Thoracic aorta (tissue), 2 donors: Measurements from ENCODE around the gene DPP6. TPM values are rescaled to one million over a fixed set of nuclear protein-coding genes. Genes with fewer than 3 reads are reported as not detected.

ENCODE experiments used
- ATAC-seq: fragments of 150-250 bp; one replicate; pipeline ENCODE4 v1.8.0; 2017; ENCODE audit warnings: low read depth; ENCODE audit not compliant: insufficient number of reproducible peaks, low FRiP score
- DNase-seq: peaks from one replicate; pipeline ENCODE4 v3.0.0-alpha.2; 2020; ENCODE audit warnings: low spot score
- H3K27ac ChIP-seq, 2 donors: fragments of 200-600 bp; sonication (generic); 1 replicate in 1 of 2; 2 replicates in 1 of 2; pipeline ENCODE4 v1.5.1; 2016; ENCODE audit warnings: mild to moderate bottlenecking in 2 of 2, moderate library complexity in 2 of 2
- H3K27me3 ChIP-seq: fragments of 200-600 bp; sonication (generic); replicated peaks from 2 replicates; pipeline ENCODE4 v1.6.0; 2016; ENCODE audit warnings: mild to moderate bottlenecking; ENCODE audit not compliant: insufficient read depth
- H3K36me3 ChIP-seq: fragments of 200-600 bp; sonication (generic); one replicate; pipeline ENCODE4 v1.5.1; 2016
- H3K4me1 ChIP-seq, 2 donors: fragments of 200-600 bp; sonication (generic); 1 replicate in 1 of 2; 2 replicates in 1 of 2; pipeline versions ENCODE4 v1.5.1 to v1.6.0; 2016; ENCODE audit warnings: low read depth in 2 of 2, mild to moderate bottlenecking in 1 of 2; ENCODE audit not compliant: control insufficient read depth in 1 of 2
- H3K4me3 ChIP-seq: fragments of 200-600 bp; sonication (generic); 2 replicates; pipeline ENCODE4 v1.5.1; 2016; ENCODE audit warnings: mild to moderate bottlenecking
- H3K9me3 ChIP-seq: fragments of 200-600 bp; sonication (generic); 2 replicates; pipeline ENCODE4 v1.5.1; 2016
- total RNA-seq, 2 donors: library from RNA; depleted of rRNA; stranded (reverse); fragments of >200 nt; gene quantifications; one replicate each; pipeline versions ENCODE4 v1.1.0 to v1.2.3, GENCODE V29; 2016
- TF ChIP-seq, protein P1 (sequence below): fragments of 200-600 bp; sonication (generic); IDR thresholded peaks from one replicate; pipeline ENCODE4 v1.5.1; 2019; ENCODE audit warnings: antibody characterized with exemption

DPP6 gene
- total RNA-seq, 2 donors from 2014 or later: not detected

GRCh38 chr7:154873500-154874121 is 821.4 kb downstream of the DPP6 start:
- no peak overlapping the region for H3K27ac ChIP-seq
- no peak for ATAC-seq
- H3K9me3 ChIP-seq: no peaks in the 10 kb centered on the region
- no peak for DNase-seq
- no peak overlapping the region for H3K4me3 ChIP-seq
- no peaks in the 10 kb centered on the region for H3K4me1 ChIP-seq
- H3K36me3 ChIP-seq: no peaks in the 10 kb centered on the region
- no peaks in the 10 kb centered on the region for H3K27me3 ChIP-seq
- TF ChIP-seq, protein P1, sequence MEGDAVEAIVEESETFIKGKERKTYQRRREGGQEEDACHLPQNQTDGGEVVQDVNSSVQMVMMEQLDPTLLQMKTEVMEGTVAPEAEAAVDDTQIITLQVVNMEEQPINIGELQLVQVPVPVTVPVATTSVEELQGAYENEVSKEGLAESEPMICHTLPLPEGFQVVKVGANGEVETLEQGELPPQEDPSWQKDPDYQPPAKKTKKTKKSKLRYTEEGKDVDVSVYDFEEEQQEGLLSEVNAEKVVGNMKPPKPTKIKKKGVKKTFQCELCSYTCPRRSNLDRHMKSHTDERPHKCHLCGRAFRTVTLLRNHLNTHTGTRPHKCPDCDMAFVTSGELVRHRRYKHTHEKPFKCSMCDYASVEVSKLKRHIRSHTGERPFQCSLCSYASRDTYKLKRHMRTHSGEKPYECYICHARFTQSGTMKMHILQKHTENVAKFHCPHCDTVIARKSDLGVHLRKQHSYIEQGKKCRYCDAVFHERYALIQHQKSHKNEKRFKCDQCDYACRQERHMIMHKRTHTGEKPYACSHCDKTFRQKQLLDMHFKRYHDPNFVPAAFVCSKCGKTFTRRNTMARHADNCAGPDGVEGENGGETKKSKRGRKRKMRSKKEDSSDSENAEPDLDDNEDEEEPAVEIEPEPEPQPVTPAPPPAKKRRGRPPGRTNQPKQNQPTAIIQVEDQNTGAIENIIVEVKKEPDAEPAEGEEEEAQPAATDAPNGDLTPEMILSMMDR: no peak

- ATAC-seq (no peak), DNase-seq (no peak)
- Histone ChIP-seq H3K4me3 (no peak overlapping the region), H3K9me3 (no peaks in the 10 kb centered on the region), H3K4me1 (no peaks in the 10 kb centered on the region), H3K36me3 (no peaks in the 10 kb centered on the region), H3K27ac (no peak overlapping the region), H3K27me3 (no peaks in the 10 kb centered on the region)
- TF ChIP-seq, protein P1: no peak
Measured at GRCh38 chr7:154874409-154875113, 822.4 kb downstream of the DPP6 start.

- TF ChIP-seq, protein P1: no peak
- H3K27ac ChIP-seq: no peak overlapping the region
- H3K9me3 ChIP-seq: no peaks in the 10 kb centered on the region
- H3K27me3 ChIP-seq: no peaks in the 10 kb centered on the region
- DNase-seq: no peak
- H3K4me3 ChIP-seq: no peak overlapping the region
- no peak for ATAC-seq
- no peaks in the 10 kb centered on the region for H3K4me1 ChIP-seq
- H3K36me3 ChIP-seq: no peaks in the 10 kb centered on the region
Measured at GRCh38 chr7:154875297-154875696, 823.1 kb downstream of the DPP6 start.

DNA sequence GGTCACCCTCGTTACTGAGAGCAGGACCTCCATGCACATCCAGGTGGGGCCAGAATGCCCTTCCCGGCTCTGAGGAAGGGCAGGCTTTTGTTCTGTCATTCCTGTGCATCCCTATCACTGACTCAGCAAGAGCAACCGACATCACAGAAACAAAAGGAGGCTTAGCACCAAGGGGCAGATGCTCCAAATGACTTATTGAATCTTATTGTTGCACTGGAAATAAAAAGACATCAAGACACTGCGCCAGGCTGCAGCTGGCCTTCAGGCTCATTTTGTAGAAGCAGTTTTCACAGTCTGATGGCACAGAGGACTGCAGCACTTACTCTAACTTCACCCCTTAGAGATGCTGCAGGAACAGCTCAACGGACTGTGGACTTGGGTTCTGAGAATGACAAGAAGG is 824.3 kb downstream of the DPP6 start:
- TF ChIP-seq, protein P1: no peak
- ATAC-seq: no peak
- no peak for DNase-seq
- no peaks in the 10 kb centered on the region for H3K4me1 ChIP-seq
- no peaks in the 10 kb centered on the region for H3K9me3 ChIP-seq
- no peak overlapping the region for H3K4me3 ChIP-seq
- H3K36me3 ChIP-seq: no peaks in the 10 kb centered on the region
- no peaks in the 10 kb centered on the region for H3K27me3 ChIP-seq
- no peak overlapping the region for H3K27ac ChIP-seq

DNA sequence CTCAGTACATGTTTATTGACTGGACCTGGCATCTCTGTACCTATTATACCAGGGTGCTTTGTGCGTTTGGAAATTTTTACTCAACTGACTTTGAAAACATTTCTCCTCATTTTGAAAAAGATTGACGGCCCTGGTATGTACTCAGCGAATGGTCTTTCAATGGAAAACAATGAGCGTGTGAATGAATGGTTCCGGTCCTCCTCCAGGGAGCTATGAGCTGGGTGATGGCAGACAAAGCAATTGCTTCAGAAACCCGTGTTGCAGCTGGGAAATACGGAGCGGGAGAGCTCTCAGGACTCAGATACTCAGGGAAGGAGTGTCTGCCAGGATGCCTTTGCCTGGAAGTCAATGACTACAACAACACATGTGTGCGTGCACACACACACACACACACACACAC is 824.8 kb downstream of the DPP6 start:
- no peaks in the 10 kb centered on the region for H3K36me3 ChIP-seq
- no peaks in the 10 kb centered on the region for H3K27me3 ChIP-seq
- H3K27ac ChIP-seq: no peak overlapping the region
- H3K4me3 ChIP-seq: no peak overlapping the region
- ATAC-seq: no peak
- no peak for DNase-seq
- TF ChIP-seq, protein P1: no peak
- H3K9me3 ChIP-seq: no peaks in the 10 kb centered on the region
- no peaks in the 10 kb centered on the region for H3K4me1 ChIP-seq
